ENCODE measurements around the gene CHRND. TPM values are rescaled to one million over a fixed set of nuclear protein-coding genes. Genes with fewer than 3 reads are reported as not detected.

Gene CHRND
- total and polyA plus RNA-seq, 7 experiments from 2014 or later = 0.13 TPM; not detected in 6

DNA sequence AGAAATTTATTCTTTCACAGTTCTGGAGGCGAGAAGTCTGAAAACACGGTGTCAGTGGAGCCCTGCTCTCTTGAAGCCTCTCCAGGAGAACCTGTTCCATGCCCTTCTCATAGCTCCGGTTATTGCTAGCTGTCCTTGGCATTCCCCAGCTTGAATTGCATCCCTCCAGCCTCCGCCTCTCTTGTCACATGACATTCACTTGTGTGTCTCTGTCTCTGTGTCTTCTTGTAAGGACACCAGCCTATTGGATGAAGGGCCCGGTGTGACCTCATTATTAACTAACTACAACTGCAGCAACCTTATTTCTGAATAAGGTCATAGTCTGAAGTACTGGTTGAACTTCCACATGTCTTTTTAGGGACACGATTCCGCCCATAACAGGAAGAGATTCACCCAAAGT is 10.3 kb upstream of the CHRND start:
- DNase-seq = no peak
- no peak for ATAC-seq
- Histone ChIP-seq H3K27ac (ENCODE audit: low read depth, low read length) (no peak overlapping the region), H3K4me3 (ENCODE audit: low read length) (no peak overlapping the region), H3K36me3 (ENCODE audit: control insufficient read depth in 2 of 3, insufficient read depth in 3 of 3, low read length in 3 of 3) (no peaks in the 10 kb centered on the region), H3K4me1 (ENCODE audit: control insufficient read depth in 2 of 2, insufficient read depth in 2 of 2, low read length in 2 of 2) (no peaks in the 10 kb centered on the region), H3K27me3 (ENCODE audit: control insufficient read depth in 2 of 2, insufficient read depth in 2 of 2, low read length in 2 of 2) (no peaks in the 10 kb centered on the region), H3K9me3 (ENCODE audit: control insufficient read depth in 2 of 3, low read length in 3 of 3) (no peaks in the 10 kb centered on the region)
- Mint-ChIP-seq H3K27me3 (peaks cover 9 to 24% (median 14%) of the 10 kb centered on the region in 5 donors), H3K4me3 (no peak overlapping the region), H3K36me3 (no peaks in the 10 kb centered on the region), H3K4me1 (peaks cover 0 to 3% (median 0%) of the 10 kb centered on the region in 7 donors), H3K9me3 (no peaks in the 10 kb centered on the region), H3K27ac (no peak overlapping the region)
- ChIA-PET CTCF (no interaction called here), POLR2A (no interaction called here)
- intact Hi-C loops (cut with micrococcal nuclease) = no loop called here

DNA sequence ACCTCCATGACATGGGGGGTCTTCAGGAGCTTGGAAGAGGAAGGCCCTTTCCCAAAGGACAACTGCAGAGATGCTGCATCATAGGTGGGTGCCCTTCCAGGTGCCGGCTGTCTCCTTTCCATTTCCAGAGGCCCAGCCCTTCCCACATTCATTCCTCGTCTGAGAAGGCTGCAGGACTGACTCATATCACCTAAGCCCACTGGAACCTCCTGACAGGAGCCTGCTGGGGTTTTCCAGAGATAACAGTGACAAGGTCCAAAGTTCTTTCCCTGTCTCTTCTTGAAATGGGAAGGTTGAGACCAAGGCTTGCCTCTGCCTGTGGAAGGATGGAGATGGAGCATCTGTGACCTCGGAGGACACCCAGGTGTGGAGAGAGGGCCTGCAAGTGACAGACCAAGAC is 9.4 kb upstream of the CHRND start:
- Mint-ChIP-seq H3K9me3 (no peaks in the 10 kb centered on the region), H3K4me1 (peaks cover 0 to 5% (median 3%) of the 10 kb centered on the region in 7 donors), H3K27ac (no peak overlapping the region), H3K36me3 (no peaks in the 10 kb centered on the region), H3K4me3 (no peak overlapping the region), H3K27me3 (peaks cover 9 to 28% (median 18%) of the 10 kb centered on the region in 5 donors)
- no peak for DNase-seq
- no peak for ATAC-seq
- no peaks in the 10 kb centered on the region for H3K36me3 ChIP-seq (ENCODE audit: control insufficient read depth in 2 of 3, insufficient read depth in 3 of 3, low read length in 3 of 3)
- POLR2A ChIA-PET = no interaction called here
- H3K4me3 ChIP-seq (ENCODE audit: low read length) = no peak overlapping the region
- H3K4me1 ChIP-seq (ENCODE audit: control insufficient read depth in 2 of 2, insufficient read depth in 2 of 2, low read length in 2 of 2) = no peaks in the 10 kb centered on the region
- no peak overlapping the region for H3K27ac ChIP-seq (ENCODE audit: low read depth, low read length)
- no peaks in the 10 kb centered on the region for H3K9me3 ChIP-seq (ENCODE audit: control insufficient read depth in 2 of 3, low read length in 3 of 3)
- CTCF ChIA-PET = no interaction called here
- intact Hi-C loops (cut with micrococcal nuclease) = no loop called here
- no peaks in the 10 kb centered on the region for H3K27me3 ChIP-seq (ENCODE audit: control insufficient read depth in 2 of 2, insufficient read depth in 2 of 2, low read length in 2 of 2)

DNA sequence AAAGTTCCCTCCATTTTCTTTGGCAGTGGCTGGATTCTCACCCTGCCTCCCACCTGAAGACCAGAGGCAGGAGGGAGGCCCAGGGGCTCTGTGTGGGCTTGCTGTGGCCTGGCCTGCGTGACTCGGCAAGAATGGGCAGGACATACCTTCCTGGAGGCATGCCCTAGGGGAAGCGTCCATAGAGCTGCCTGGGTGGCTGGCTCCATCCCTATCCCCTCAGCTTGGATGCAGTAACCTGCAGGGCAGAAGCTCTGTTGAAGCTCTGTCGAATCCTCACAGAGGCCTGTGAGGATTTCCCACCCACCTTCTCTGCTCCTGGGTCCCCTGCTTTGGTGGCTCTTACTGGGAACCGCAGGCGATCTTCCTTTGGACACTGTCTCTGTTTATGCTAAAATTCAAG is 7.1 kb upstream of the CHRND start:
- peaks cover 0 to 6% of the 10 kb centered on the region in 2 donors for H3K4me1 ChIP-seq (ENCODE audit: control insufficient read depth in 2 of 2, insufficient read depth in 2 of 2, low read length in 2 of 2)
- Mint-ChIP-seq H3K36me3 (no peaks in the 10 kb centered on the region), H3K4me1 (peaks cover 2 to 11% (median 8%) of the 10 kb centered on the region in 7 donors), H3K27ac (no peak overlapping the region), H3K9me3 (no peaks in the 10 kb centered on the region), H3K27me3 (peaks cover 14 to 28% (median 25%) of the 10 kb centered on the region in 5 donors), H3K4me3 (no peak overlapping the region)
- H3K27ac ChIP-seq (ENCODE audit: low read depth, low read length) = no peak overlapping the region
- DNase-seq = no peak
- ATAC-seq = no peak
- H3K36me3 ChIP-seq (ENCODE audit: control insufficient read depth in 2 of 3, insufficient read depth in 3 of 3, low read length in 3 of 3) = no peaks in the 10 kb centered on the region
- H3K27me3 ChIP-seq (ENCODE audit: control insufficient read depth in 2 of 2, insufficient read depth in 2 of 2, low read length in 2 of 2) = peaks cover 0 to 5% of the 10 kb centered on the region in 2 donors
- CTCF ChIA-PET = no interaction called here
- no peaks in the 10 kb centered on the region for H3K9me3 ChIP-seq (ENCODE audit: control insufficient read depth in 2 of 3, low read length in 3 of 3)
- POLR2A ChIA-PET = no interaction called here
- intact Hi-C loops (cut with micrococcal nuclease) = no loop called here
- no peak overlapping the region for H3K4me3 ChIP-seq (ENCODE audit: low read length)

DNA sequence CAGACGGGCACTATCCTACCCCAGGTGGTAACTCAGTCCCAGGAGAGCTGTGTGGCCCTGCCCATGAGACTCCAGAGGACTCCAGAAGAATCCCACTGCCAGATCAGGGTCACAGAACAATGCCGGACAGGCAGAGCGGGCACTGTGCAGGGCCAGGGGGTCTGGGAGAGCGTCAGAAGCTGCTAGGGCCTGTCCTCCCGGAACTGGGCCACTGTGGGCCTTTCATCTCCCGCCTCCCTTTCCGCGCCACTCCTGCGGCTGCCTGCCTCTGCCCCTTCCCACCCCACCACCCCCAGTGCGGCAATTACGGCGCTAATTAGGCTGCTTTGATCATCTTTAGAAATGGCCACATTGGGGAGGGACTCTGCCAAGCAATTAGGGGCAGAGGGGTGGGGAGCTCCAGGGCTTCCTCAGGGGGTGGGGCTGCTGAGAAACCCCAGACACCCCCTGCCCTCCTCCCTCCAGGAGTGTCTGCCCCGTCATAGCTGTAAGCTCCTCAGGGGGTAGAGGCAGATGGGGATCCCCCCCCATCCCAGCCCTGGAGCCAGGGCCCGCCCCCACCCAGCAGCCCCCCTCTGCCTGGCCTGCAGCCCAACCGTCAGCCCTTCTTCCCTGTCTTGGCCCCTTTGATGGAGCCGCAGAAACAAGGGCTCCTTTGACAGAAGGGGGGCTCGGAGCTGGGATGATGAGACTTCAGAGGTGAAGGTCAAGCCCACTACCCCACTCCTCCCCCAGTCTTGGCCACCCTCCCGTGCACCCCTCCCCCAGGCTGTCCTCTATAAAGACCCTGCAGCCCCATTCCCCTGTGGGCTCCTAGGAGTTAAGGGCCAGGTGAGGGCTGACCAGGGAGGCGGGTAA is 6.2 kb upstream of the CHRND start, which contains the start of gene PRSS56:
PRSS56 (plus strand) TSS at position 808 of the 858 bp plus-strand sequence. CDS start 211 bp downstream, outside the sequence.
- Mint-ChIP-seq H3K4me3 (peak within 1 kb of the TSS in 4 of 10 donors; percentile 58 to 80 (median 60)), H3K4me1 (peaks cover 2 to 15% (median 10%) of the 10 kb centered on the region in 7 donors), H3K36me3 (no peaks in the 10 kb centered on the region), H3K27ac (peak within 1 kb of the TSS in 1 of 9 donors; percentile 32), H3K9me3 (no peaks in the 10 kb centered on the region), H3K27me3 (peaks cover 15 to 32% (median 30%) of the 10 kb centered on the region in 5 donors)
- intact Hi-C loops (cut with micrococcal nuclease) = loop anchor here (5.0 to 10.0 kb wide), 3 partner anchors 75 to 668 kb away; partner anchors contain the start of gene NPPC (in 1 of the 2)
- CTCF ChIA-PET = no interaction called here
- no peaks in the 10 kb centered on the region for H3K36me3 ChIP-seq (ENCODE audit: control insufficient read depth in 2 of 3, insufficient read depth in 3 of 3, low read length in 3 of 3)
- POLR2A ChIA-PET = no interaction called here
- no peaks in the 10 kb centered on the region for H3K9me3 ChIP-seq (ENCODE audit: control insufficient read depth in 2 of 3, low read length in 3 of 3)
- H3K4me3 ChIP-seq (ENCODE audit: low read length) = no peak within 1 kb of the TSS
- DNase-seq (no peak), ATAC-seq (no peak)
- H3K27ac ChIP-seq (ENCODE audit: low read depth, low read length) = no peak within 1 kb of the TSS
- H3K4me1 ChIP-seq (ENCODE audit: control insufficient read depth in 2 of 2, insufficient read depth in 2 of 2, low read length in 2 of 2) = peaks cover 0 to 7% of the 10 kb centered on the region in 2 donors
- peaks cover 0 to 5% of the 10 kb centered on the region in 2 donors for H3K27me3 ChIP-seq (ENCODE audit: control insufficient read depth in 2 of 2, insufficient read depth in 2 of 2, low read length in 2 of 2)

- H3K36me3 Mint-ChIP-seq = no peaks in the 10 kb centered on the region
- H3K4me3 Mint-ChIP-seq = peak overlapping the region in 3 of 10 donors; percentile 31 to 80 (median 58)
- Histone ChIP-seq H3K4me1 (ENCODE audit: control insufficient read depth in 2 of 2, insufficient read depth in 2 of 2, low read length in 2 of 2) (peaks cover 0 to 7% of the 10 kb centered on the region in 2 donors), H3K9me3 (ENCODE audit: control insufficient read depth in 2 of 3, low read length in 3 of 3) (no peaks in the 10 kb centered on the region), H3K27ac (ENCODE audit: low read depth, low read length) (no peak overlapping the region), H3K36me3 (ENCODE audit: control insufficient read depth in 2 of 3, insufficient read depth in 3 of 3, low read length in 3 of 3) (no peaks in the 10 kb centered on the region), H3K27me3 (ENCODE audit: control insufficient read depth in 2 of 2, insufficient read depth in 2 of 2, low read length in 2 of 2) (peaks cover 0 to 5% of the 10 kb centered on the region in 2 donors), H3K4me3 (ENCODE audit: low read length) (no peak overlapping the region)
- ChIA-PET CTCF (no interaction called here), POLR2A (no interaction called here)
- no peak for ATAC-seq
- H3K9me3 Mint-ChIP-seq = no peaks in the 10 kb centered on the region
- no peak overlapping the region for H3K27ac Mint-ChIP-seq
- peaks cover 15 to 32% (median 31%) of the 10 kb centered on the region in 5 donors for H3K27me3 Mint-ChIP-seq
- DNase-seq = no peak
- intact Hi-C loops (cut with micrococcal nuclease) = loop anchor here (5.0 to 10.0 kb wide), 3 partner anchors 76 to 668 kb away; partner anchors contain the start of gene NPPC (in 1 of the 2)
- peaks cover 2 to 15% (median 9%) of the 10 kb centered on the region in 7 donors for H3K4me1 Mint-ChIP-seq
These were observed 5.5 kb upstream of the CHRND start for GRCh38 chr2:232520489-232520888.

GRCh38 chr2:232521098-232521497 is 4.9 kb upstream of the CHRND start:
- Mint-ChIP-seq H3K4me1 (peaks cover 2 to 15% (median 9%) of the 10 kb centered on the region in 7 donors), H3K27me3 (peaks cover 15 to 32% (median 31%) of the 10 kb centered on the region in 5 donors), H3K9me3 (no peaks in the 10 kb centered on the region), H3K36me3 (no peaks in the 10 kb centered on the region), H3K4me3 (peak overlapping the region in 5 of 10 donors; percentile 48 to 80 (median 60)), H3K27ac (no peak overlapping the region)
- ATAC-seq (no peak), DNase-seq (no peak)
- intact Hi-C loops (cut with micrococcal nuclease) = loop anchor here (5.0 to 10.0 kb wide), 3 partner anchors 76 to 669 kb away; partner anchors contain the start of gene NPPC (in 1 of the 2)
- Histone ChIP-seq H3K4me3 (ENCODE audit: low read length) (no peak overlapping the region), H3K4me1 (ENCODE audit: control insufficient read depth in 2 of 2, insufficient read depth in 2 of 2, low read length in 2 of 2) (peaks cover 0 to 7% of the 10 kb centered on the region in 2 donors), H3K27ac (ENCODE audit: low read depth, low read length) (no peak overlapping the region), H3K36me3 (ENCODE audit: control insufficient read depth in 2 of 3, insufficient read depth in 3 of 3, low read length in 3 of 3) (no peaks in the 10 kb centered on the region), H3K27me3 (ENCODE audit: control insufficient read depth in 2 of 2, insufficient read depth in 2 of 2, low read length in 2 of 2) (peaks cover 0 to 6% of the 10 kb centered on the region in 2 donors), H3K9me3 (ENCODE audit: control insufficient read depth in 2 of 3, low read length in 3 of 3) (no peaks in the 10 kb centered on the region)
- ChIA-PET CTCF (no interaction called here), POLR2A (no interaction called here)
